Natural killer cell treated with Interleukin-12 subunit alpha and Interleukin-12 subunit beta and Interleukin-15 and Interleukin-18, amount 100 ng/mL, for 72 hours (primary cell): Measurements from ENCODE around the gene PAX3. TPM values are rescaled to one million over a fixed set of nuclear protein-coding genes. Genes with fewer than 3 reads are reported as not detected.

Source experiments
- ATAC-seq, 2 donors: fragments of 150-1000 bp; cut with Tn5 transposase in 1 of 2; sonication (Bioruptor Pico), chemical (Tn5 transposase) in 1 of 2; 2 replicates each; pipeline ENCODE4 v1.10.0; 2021
- DNase-seq: peaks from one replicate; pipeline ENCODE4 v3.0.0; 2022; ENCODE audit warnings: low spot score
- H3K27ac Mint-ChIP-seq, 2 donors: 1 replicate in 1 of 2; 2 replicates in 1 of 2; pipeline ENCODE4 v1.8.0; 2022; ENCODE audit warnings: mixed read lengths in 2 of 2, mild to moderate bottlenecking in 1 of 2, moderate library complexity in 1 of 2
- H3K27me3 Mint-ChIP-seq, 2 donors: 1 replicate in 1 of 2; 2 replicates in 1 of 2; pipeline ENCODE4 v1.8.0; 2022; ENCODE audit warnings: mixed read lengths in 2 of 2
- H3K36me3 Mint-ChIP-seq: one replicate; pipeline ENCODE4 v1.8.0; 2022; ENCODE audit warnings: mixed read lengths
- H3K4me1 Mint-ChIP-seq, 2 donors: 1 replicate in 1 of 2; 2 replicates in 1 of 2; pipeline ENCODE4 v1.8.0; 2022; ENCODE audit warnings: low read depth in 2 of 2, mixed read lengths in 2 of 2, mild to moderate bottlenecking in 1 of 2
- H3K4me3 Mint-ChIP-seq: one replicate; pipeline ENCODE4 v1.8.0; 2022; ENCODE audit warnings: mixed read lengths
- H3K9me3 Mint-ChIP-seq: 2 replicates; pipeline ENCODE4 v1.8.0; 2022; ENCODE audit warnings: mixed read lengths
- total RNA-seq, 2 donors: library from RNA; stranded (reverse); gene quantifications; one replicate each; pipeline ENCODE4 v1.2.3, GENCODE V29; 2022

PAX3 gene
- total RNA-seq, 2 donors from 2014 or later = not detected

- DNase-seq = no peak
- Mint-ChIP-seq H3K36me3 (peaks cover 10% of the 10 kb centered on the region), H3K4me1 (peaks cover 12 to 20% of the 10 kb centered on the region in 2 donors), H3K27ac (no peak overlapping the region), H3K9me3 (peaks cover 7% of the 10 kb centered on the region), H3K4me3 (no peak overlapping the region), H3K27me3 (peaks cover 73 to 94% of the 10 kb centered on the region in 2 donors)
- ATAC-seq = no peak
Observed at GRCh38 chr2:222306393-222307142, 7.8 kb upstream of the PAX3 start.

GRCh38 chr2:222305516-222306392 is 7.0 kb upstream of the PAX3 start:
- H3K27me3 Mint-ChIP-seq = peaks cover 66 to 88% of the 10 kb centered on the region in 2 donors
- peaks cover 10% of the 10 kb centered on the region for H3K36me3 Mint-ChIP-seq
- peaks cover 12 to 20% of the 10 kb centered on the region in 2 donors for H3K4me1 Mint-ChIP-seq
- H3K4me3 Mint-ChIP-seq = peak overlapping the region; percentile 62
- H3K27ac Mint-ChIP-seq = no peak overlapping the region
- ATAC-seq (no peak), DNase-seq (no peak)
- H3K9me3 Mint-ChIP-seq = peaks cover 7% of the 10 kb centered on the region

- DNase-seq (no peak), ATAC-seq (no peak)
- H3K27ac Mint-ChIP-seq = no peak overlapping the region
- H3K9me3 Mint-ChIP-seq = peaks cover 4% of the 10 kb centered on the region
- peaks cover 66 to 82% of the 10 kb centered on the region in 2 donors for H3K27me3 Mint-ChIP-seq
- H3K4me3 Mint-ChIP-seq = peak overlapping the region; percentile 62
- peaks cover 10% of the 10 kb centered on the region for H3K36me3 Mint-ChIP-seq
- peaks cover 12 to 20% of the 10 kb centered on the region in 2 donors for H3K4me1 Mint-ChIP-seq
Observed at GRCh38 chr2:222304737-222305515, 6.1 kb upstream of the PAX3 start.

GRCh38 chr2:222303828-222304736 is 5.3 kb upstream of the PAX3 start:
- DNase-seq (no peak), ATAC-seq (no peak)
- Mint-ChIP-seq H3K27ac (no peak overlapping the region), H3K27me3 (peaks cover 67 to 82% of the 10 kb centered on the region in 2 donors), H3K4me1 (peaks cover 14 to 25% of the 10 kb centered on the region in 2 donors), H3K4me3 (peak overlapping the region; percentile 62), H3K36me3 (peaks cover 16% of the 10 kb centered on the region), H3K9me3 (peaks cover 8% of the 10 kb centered on the region)

GRCh38 chr2:222303045-222303827 is 4.4 kb upstream of the PAX3 start:
- ATAC-seq (no peak), DNase-seq (no peak)
- Mint-ChIP-seq H3K9me3 (peaks cover 8% of the 10 kb centered on the region), H3K4me3 (no peak overlapping the region), H3K27me3 (peaks cover 66 to 79% of the 10 kb centered on the region in 2 donors), H3K4me1 (peaks cover 16 to 27% of the 10 kb centered on the region in 2 donors), H3K27ac (no peak overlapping the region), H3K36me3 (peaks cover 19% of the 10 kb centered on the region)

GRCh38 chr2:222302178-222303018 is 3.6 kb upstream of the PAX3 start:
- H3K27me3 Mint-ChIP-seq = peaks cover 64 to 77% of the 10 kb centered on the region in 2 donors
- no peak for ATAC-seq
- H3K4me1 Mint-ChIP-seq = peaks cover 16 to 25% of the 10 kb centered on the region in 2 donors
- no peak overlapping the region for H3K27ac Mint-ChIP-seq
- no peak overlapping the region for H3K4me3 Mint-ChIP-seq
- peaks cover 8% of the 10 kb centered on the region for H3K9me3 Mint-ChIP-seq
- DNase-seq = no peak
- peaks cover 19% of the 10 kb centered on the region for H3K36me3 Mint-ChIP-seq

GRCh38 chr2:222301796-222302118 is 3.0 kb upstream of the PAX3 start:
- peaks cover 15 to 26% of the 10 kb centered on the region in 2 donors for H3K4me1 Mint-ChIP-seq
- DNase-seq = no peak
- H3K27me3 Mint-ChIP-seq = peaks cover 65 to 76% of the 10 kb centered on the region in 2 donors
- no peak overlapping the region for H3K27ac Mint-ChIP-seq
- H3K36me3 Mint-ChIP-seq = peaks cover 19% of the 10 kb centered on the region
- no peak for ATAC-seq
- H3K9me3 Mint-ChIP-seq = peaks cover 8% of the 10 kb centered on the region
- no peak overlapping the region for H3K4me3 Mint-ChIP-seq

GRCh38 chr2:222301053-222301795 is 2.4 kb upstream of the PAX3 start:
- Mint-ChIP-seq H3K4me1 (peaks cover 13 to 30% of the 10 kb centered on the region in 2 donors), H3K4me3 (no peak overlapping the region), H3K36me3 (peaks cover 19% of the 10 kb centered on the region), H3K27ac (no peak overlapping the region), H3K9me3 (peaks cover 8% of the 10 kb centered on the region), H3K27me3 (peaks cover 66 to 76% of the 10 kb centered on the region in 2 donors)
- DNase-seq (no peak), ATAC-seq (no peak)

- H3K27me3 Mint-ChIP-seq = peaks cover 69 to 79% of the 10 kb centered on the region in 2 donors
- H3K36me3 Mint-ChIP-seq = peaks cover 19% of the 10 kb centered on the region
- H3K4me1 Mint-ChIP-seq = peaks cover 13 to 35% of the 10 kb centered on the region in 2 donors
- H3K27ac Mint-ChIP-seq = no peak overlapping the region
- H3K4me3 Mint-ChIP-seq = no peak overlapping the region
- no peak for DNase-seq
- H3K9me3 Mint-ChIP-seq = peaks cover 8% of the 10 kb centered on the region
- no peak for ATAC-seq
Observed at GRCh38 chr2:222300726-222301052, 1.9 kb upstream of the PAX3 start.

GRCh38 chr2:222299906-222300725 is 1.3 kb upstream of the PAX3 start:
- H3K9me3 Mint-ChIP-seq = peaks cover 8% of the 10 kb centered on the region
- peaks cover 10 to 35% of the 10 kb centered on the region in 2 donors for H3K4me1 Mint-ChIP-seq
- H3K4me3 Mint-ChIP-seq = no peak overlapping the region
- ATAC-seq (no peak), DNase-seq (no peak)
- peaks cover 19% of the 10 kb centered on the region for H3K36me3 Mint-ChIP-seq
- peaks cover 71 to 79% of the 10 kb centered on the region in 2 donors for H3K27me3 Mint-ChIP-seq
- no peak overlapping the region for H3K27ac Mint-ChIP-seq

- ATAC-seq (no peak), DNase-seq (no peak)
- Mint-ChIP-seq H3K4me1 (peaks cover 10 to 32% of the 10 kb centered on the region in 2 donors), H3K36me3 (peaks cover 19% of the 10 kb centered on the region), H3K27ac (no peak overlapping the region), H3K4me3 (no peak overlapping the region), H3K27me3 (peaks cover 71 to 72% of the 10 kb centered on the region in 2 donors), H3K9me3 (peaks cover 4% of the 10 kb centered on the region)
Observed at GRCh38 chr2:222298001-222298310, 842 bp downstream of the PAX3 start.
